ENCODE measurements around the gene RGS11. TPM values are rescaled to one million over a fixed set of nuclear protein-coding genes. Genes with fewer than 3 reads are reported as not detected.

RGS11 gene
- total RNA-seq, 1 experiment from 2014 or later = not detected

GRCh38 chr16:266258-267164 is 9.2 kb downstream of the RGS11 start:
- POLR2A ChIA-PET (ENCODE audit: low non-redundant PET) = no interaction called here
- intact Hi-C loops (cut with micrococcal nuclease; ENCODE audit: unreplicated experiment) = no loop called here
- CTCF ChIA-PET = no interaction called here
- Histone ChIP-seq H3K4me3 (ENCODE audit: low read depth, low read length, poor library complexity, severe bottlenecking) (no peak overlapping the region), H3K27me3 (replicated peaks; ENCODE audit: insufficient read depth, low read depth, low read length, poor library complexity) (no peaks in the 10 kb centered on the region), H3K4me1 (ENCODE audit: insufficient read depth, low read length, poor library complexity, severe bottlenecking) (no peaks in the 10 kb centered on the region), H3K36me3 (ENCODE audit: insufficient read depth, low read length, poor library complexity, severe bottlenecking) (peaks cover 8% of the 10 kb centered on the region), H3K9me3 (ENCODE audit: low read depth, low read length, poor library complexity, severe bottlenecking) (no peaks in the 10 kb centered on the region), H3K27ac (ENCODE audit: low read depth, low read length, poor library complexity, severe bottlenecking) (no peak overlapping the region)
- no peak for DNase-seq (ENCODE audit: low spot score)
- no peak for TF ChIP-seq EZH2 (IDR thresholded peaks at IDR 0.05; ENCODE audit: borderline replicate concordance, low read depth, low read length, poor library complexity, severe bottlenecking)
- TF ChIP-seq CTCF (conservative IDR thresholded peaks at IDR 0.05; ENCODE audit: low read depth, low read length) = no peak
- no TSS peak for BruUV-seq (replicated peaks)

- ChIA-PET POLR2A (ENCODE audit: low non-redundant PET) (no interaction called here), CTCF (no interaction called here)
- TF ChIP-seq CTCF (conservative IDR thresholded peaks at IDR 0.05; ENCODE audit: low read depth, low read length) (no peak), EZH2 (IDR thresholded peaks at IDR 0.05; ENCODE audit: borderline replicate concordance, low read depth, low read length, poor library complexity, severe bottlenecking) (no peak)
- BruUV-seq (replicated peaks) = TSS peak; percentile 77
- intact Hi-C loops (cut with micrococcal nuclease; ENCODE audit: unreplicated experiment) = no loop called here
- Histone ChIP-seq H3K4me1 (ENCODE audit: insufficient read depth, low read length, poor library complexity, severe bottlenecking) (no peaks in the 10 kb centered on the region), H3K27me3 (replicated peaks; ENCODE audit: insufficient read depth, low read depth, low read length, poor library complexity) (no peaks in the 10 kb centered on the region), H3K4me3 (ENCODE audit: low read depth, low read length, poor library complexity, severe bottlenecking) (no peak overlapping the region), H3K27ac (ENCODE audit: low read depth, low read length, poor library complexity, severe bottlenecking) (no peak overlapping the region), H3K9me3 (ENCODE audit: low read depth, low read length, poor library complexity, severe bottlenecking) (no peaks in the 10 kb centered on the region), H3K36me3 (ENCODE audit: insufficient read depth, low read length, poor library complexity, severe bottlenecking) (peaks cover 8% of the 10 kb centered on the region)
- DNase-seq (ENCODE audit: low spot score) = no peak
Observed at GRCh38 chr16:265711-266110, 10.0 kb downstream of the RGS11 start.

DNA sequence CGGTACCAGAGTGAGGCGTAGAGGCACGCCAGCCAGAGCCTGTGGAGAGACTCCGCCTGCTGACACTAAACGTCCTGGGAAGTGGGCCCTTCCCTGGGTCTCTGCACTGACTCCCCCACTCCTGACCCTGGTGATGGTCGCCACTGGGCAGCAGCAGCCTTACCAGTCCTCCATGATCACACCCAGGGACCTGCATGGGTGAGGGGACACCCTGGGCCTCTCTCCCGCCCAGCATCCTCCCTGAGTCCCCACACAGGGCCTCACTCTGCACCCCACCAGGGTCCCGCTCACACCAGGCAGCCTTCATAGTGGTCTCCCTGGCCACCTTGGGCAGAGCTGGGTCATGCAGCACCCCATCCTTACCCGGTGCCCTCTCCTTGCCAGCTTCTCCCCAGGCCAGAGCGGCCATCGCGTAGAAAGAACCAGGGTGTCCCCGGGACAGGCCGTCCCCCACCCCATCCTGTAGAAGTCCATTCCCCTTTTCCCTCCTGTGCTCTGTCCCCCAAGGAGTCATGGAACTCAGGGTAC is 10.7 kb downstream of the RGS11 start:
- TF ChIP-seq EZH2 (IDR thresholded peaks at IDR 0.05; ENCODE audit: borderline replicate concordance, low read depth, low read length, poor library complexity, severe bottlenecking) (no peak), CTCF (conservative IDR thresholded peaks at IDR 0.05; ENCODE audit: low read depth, low read length) (no peak)
- Histone ChIP-seq H3K9me3 (ENCODE audit: low read depth, low read length, poor library complexity, severe bottlenecking) (no peaks in the 10 kb centered on the region), H3K4me3 (ENCODE audit: low read depth, low read length, poor library complexity, severe bottlenecking) (no peak overlapping the region), H3K36me3 (ENCODE audit: insufficient read depth, low read length, poor library complexity, severe bottlenecking) (peaks cover 12% of the 10 kb centered on the region), H3K4me1 (ENCODE audit: insufficient read depth, low read length, poor library complexity, severe bottlenecking) (no peaks in the 10 kb centered on the region), H3K27ac (ENCODE audit: low read depth, low read length, poor library complexity, severe bottlenecking) (no peak overlapping the region), H3K27me3 (replicated peaks; ENCODE audit: insufficient read depth, low read depth, low read length, poor library complexity) (no peaks in the 10 kb centered on the region)
- POLR2A ChIA-PET (ENCODE audit: low non-redundant PET) = no interaction called here
- intact Hi-C loops (cut with micrococcal nuclease; ENCODE audit: unreplicated experiment) = no loop called here
- no TSS peak for BruUV-seq (replicated peaks)
- no peak for DNase-seq (ENCODE audit: low spot score)
- CTCF ChIA-PET = no interaction called here
